GM10847 (cell line): ENCODE measurements around the gene CFAP97D1.

ENCODE experiments used
- POLR2A ChIP-seq: IDR thresholded peaks from 2 replicates; pipeline ENCODE4 v1.6.1; 2011; ENCODE audit not compliant: insufficient read length; ENCODE audit errors: extremely low read depth

The CFAP97D1 gene

DNA sequence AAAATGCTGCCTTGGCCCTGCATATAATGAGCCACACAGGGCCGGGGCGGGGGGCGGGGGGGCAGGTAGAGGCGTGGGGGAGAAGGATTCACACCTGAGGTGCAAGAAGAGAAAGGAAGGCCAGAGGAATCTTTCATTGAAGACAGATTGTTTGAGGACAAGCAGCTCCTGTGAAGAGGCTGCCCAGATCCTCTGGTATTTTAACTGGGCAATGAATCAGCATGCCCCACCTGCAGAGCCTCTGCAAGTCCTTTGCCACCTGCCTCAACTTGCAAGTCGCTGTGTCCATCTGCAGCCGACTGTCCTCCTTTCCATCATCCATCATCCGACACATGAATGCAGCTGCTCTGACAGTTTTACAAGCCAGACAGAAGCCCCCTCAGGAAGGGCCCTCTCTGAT lies 20.4 kb upstream of the CFAP97D1 start:
- no peak for TF ChIP-seq POLR2A

DNA sequence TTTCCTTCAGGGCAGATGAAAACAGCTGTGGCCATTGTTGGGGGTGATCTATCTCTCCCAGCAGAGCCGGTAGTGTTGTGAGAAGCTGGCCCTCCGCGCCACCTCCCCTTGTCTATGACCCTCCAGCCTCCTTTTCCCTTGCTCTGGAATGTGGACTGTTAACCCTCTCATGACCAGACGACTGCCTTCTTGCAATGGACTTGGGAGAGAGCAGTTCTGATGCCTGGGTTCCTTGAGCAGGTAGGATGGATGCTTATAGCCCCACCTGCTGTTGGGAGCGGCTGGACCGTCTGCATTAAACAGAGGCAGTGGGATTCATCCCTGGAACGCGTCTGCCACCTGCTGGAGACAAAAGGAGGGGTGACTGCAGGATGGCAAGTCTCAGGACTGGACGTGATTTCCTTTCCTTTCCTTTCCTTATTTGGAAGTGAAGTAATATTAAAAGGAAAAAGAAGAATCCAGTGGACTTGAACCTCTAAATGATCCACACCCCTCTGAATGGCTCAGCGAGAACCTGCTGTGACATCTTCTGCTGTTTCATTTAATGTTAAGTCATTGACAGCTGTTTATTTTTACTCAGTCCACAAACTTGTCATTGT lies 19.9 kb upstream of the CFAP97D1 start:
- TF ChIP-seq POLR2A = no peak

- TF ChIP-seq POLR2A = no peak
Measured at GRCh38 chr17:43766413-43767052, 13.7 kb upstream of the CFAP97D1 start.

DNA sequence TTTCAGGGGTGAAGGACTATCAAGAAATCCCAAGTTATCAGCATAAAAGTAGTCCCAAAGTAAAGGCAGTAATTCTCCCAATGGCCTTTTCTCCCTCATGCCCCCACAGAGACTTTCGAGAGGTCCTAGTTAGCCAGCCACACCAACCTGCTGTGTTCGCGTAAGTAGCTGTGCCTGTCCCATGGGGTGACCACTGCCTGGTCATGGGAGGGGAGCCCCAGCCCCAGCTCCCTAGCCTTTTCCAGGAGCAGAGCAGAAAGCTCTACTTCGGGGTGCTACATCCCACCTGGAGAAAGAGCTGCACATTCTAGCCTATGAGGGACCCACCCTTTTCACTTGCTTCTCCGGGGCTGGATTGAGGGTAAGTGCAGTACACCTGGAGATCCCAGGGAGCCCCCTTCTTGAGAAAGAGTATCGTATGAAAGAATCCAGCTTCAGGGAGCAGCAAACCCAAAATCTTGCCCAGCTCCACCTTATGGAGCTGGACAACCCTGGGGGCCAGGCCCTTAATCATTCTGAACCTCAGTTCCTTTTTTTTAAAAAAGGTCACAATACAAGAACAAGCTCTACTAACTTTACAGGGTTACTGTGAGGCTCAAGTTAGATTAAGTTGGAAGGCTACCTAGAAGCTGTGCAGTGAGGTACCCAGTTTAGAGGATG lies 13.1 kb upstream of the CFAP97D1 start:
- TF ChIP-seq POLR2A = no peak

GRCh38 chr17:43767713-43768059 lies 12.5 kb upstream of the CFAP97D1 start:
- no peak for TF ChIP-seq POLR2A

GRCh38 chr17:43768382-43768781 lies 11.9 kb upstream of the CFAP97D1 start:
- no peak for TF ChIP-seq POLR2A

DNA sequence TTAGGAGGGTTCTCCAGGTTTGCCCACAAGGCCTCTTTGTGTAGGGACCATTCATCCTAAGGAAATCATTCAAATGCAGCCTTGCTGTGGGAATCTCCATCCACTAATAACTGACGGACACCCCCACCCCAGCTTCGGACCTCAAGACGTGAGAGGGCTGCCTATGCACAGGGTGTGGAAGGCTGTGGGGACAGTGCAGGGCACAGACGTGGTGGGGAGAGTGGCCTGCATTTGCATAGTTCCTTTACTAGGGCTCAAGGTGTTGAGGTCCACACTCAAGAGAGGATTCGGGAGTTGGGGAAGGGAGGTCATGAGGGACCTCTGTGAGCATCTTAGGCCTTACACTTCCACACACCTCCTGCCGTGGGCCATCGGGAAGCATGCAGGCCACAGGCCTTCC lies 11.3 kb upstream of the CFAP97D1 start:
- TF ChIP-seq POLR2A = no peak

GRCh38 chr17:43769426-43769825 lies 10.8 kb upstream of the CFAP97D1 start:
- no peak for TF ChIP-seq POLR2A

DNA sequence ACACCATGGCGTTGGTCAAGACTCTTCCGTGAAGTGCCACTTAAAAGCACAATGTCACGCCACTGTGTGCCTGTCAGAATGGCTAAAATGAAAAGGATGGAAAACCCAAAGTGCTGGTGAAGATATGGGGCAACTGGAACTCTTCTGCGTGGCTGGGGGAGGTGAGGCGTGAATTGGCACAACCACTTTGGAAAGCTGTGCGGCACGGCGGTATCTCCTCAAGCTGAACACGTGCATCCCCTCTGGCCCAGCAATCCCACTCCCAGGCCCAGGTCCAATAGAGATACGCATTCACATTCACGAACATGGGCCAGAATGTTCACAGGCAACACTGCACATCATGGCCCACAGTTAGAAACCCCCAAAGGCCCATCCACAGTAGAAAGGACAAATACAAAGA lies 10.4 kb upstream of the CFAP97D1 start:
- no peak for TF ChIP-seq POLR2A

DNA sequence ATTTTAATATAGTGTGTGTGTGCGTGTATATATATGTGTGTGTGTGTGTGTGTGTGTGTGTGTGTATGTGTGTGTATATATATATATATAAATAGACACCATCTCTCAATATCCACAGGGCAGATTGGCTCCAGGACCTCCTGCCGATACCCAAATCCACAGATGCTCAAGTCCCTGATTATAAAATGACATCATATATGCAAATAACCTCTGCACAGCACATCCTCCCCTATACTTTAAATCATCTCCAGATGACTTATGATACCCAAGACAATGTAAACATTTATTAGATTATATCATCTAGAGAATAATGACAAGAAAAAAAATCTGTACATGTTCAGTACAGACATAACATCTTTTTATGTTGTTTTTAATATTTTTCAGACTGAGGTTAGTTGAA lies 9.3 kb upstream of the CFAP97D1 start:
- no peak for TF ChIP-seq POLR2A

GRCh38 chr17:43771463-43771862 lies 8.8 kb upstream of the CFAP97D1 start:
- TF ChIP-seq POLR2A = no peak

DNA sequence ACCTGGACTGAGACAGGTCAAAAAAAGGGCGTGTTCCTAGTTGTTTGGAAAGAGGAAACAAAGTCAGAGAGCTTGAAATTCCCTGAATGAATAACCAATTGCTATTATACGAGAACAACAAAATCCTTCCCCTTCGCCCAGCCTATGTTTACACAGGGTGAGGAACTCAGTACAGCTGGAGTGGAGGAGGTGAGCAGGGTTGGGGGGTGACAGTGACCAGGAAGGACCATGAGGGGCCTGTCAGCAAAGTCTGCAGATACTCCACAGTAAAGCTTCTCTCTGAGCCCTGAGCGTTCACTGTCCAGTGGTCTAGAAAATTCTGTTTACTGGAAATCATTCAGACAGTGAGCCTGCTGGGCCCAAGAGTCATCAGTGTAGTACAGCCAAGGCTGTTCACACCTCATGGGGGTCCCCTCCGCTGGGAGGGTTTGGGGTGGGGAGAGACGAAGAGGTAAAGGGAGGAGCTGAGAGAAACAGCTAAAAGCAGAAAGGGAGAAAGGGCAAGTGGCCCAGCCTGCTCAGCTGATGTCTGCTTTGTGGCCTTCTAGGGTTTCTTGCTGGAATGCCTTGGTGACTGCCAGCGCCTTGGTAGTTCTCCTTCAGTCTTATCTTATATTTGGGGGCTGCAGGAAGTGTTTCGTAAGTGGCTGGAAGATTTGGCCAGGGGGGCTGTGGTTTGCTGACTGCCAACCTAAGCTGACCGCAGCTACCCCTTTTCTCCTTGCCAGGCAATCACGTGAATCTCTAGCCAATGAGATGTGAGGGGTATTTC lies 7.2 kb upstream of the CFAP97D1 start:
- TF ChIP-seq POLR2A = no peak

DNA sequence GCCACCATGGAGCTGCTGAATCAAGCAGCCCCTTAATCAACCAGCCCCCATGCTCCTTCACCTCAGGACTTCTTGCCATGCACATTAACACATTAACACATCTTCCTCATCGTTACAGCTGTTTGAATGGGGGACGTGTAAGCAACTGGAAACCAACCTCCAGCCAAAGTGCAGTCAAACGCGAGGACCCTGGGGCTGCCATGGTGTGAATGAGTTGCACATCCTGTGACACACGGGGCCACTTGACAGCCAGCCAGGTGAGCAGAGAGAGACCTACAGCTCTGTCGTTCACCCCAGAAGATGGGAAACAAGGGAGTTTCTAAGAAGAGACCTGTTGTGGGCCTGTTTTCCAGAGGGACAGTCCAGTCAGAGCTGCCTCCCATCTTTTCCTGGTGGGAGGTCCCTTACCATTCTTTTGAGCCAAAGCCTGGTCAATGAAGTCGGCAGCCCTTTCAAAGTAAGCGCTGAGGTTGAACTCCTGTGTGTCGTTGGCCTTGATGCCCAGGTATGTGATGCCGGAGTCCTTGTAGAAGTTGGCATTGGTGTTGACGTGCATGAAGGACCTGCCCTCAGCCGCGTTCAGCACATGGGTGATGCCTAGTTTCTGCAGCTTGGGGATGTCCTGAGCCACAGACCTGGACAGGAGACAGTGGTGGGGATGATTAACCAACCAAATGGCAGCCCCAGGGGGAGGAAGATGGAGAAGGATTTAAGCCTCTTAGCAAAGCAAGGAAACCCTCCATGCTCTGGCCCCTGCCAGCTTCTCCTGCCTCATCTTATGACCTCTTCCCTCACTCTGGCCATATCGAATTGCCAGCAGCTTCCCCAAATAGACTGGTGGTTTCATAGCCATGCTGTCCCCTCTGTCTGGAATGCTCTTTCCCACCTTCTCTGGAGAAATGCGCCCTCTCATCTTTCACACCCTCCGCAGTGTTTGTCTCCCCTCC lies 5.7 kb upstream of the CFAP97D1 start:
- TF ChIP-seq POLR2A = no peak

- TF ChIP-seq POLR2A = peak; percentile 51
Measured at GRCh38 chr17:43778337-43779144, 1.7 kb upstream of the CFAP97D1 start, which contains the start of gene DUSP3. TSS of gene DUSP3 (minus strand) at chr17:43778977. CDS start at chr17:43778924, 53 bp downstream.
